Fibroblast of upper back skin (primary cell): ENCODE data around the gene CDT1.

Source experiments
- DNase-seq: peaks from one replicate; pipeline ENCODE4 v3.0.0-alpha.2; 2013

The CDT1 gene

DNA sequence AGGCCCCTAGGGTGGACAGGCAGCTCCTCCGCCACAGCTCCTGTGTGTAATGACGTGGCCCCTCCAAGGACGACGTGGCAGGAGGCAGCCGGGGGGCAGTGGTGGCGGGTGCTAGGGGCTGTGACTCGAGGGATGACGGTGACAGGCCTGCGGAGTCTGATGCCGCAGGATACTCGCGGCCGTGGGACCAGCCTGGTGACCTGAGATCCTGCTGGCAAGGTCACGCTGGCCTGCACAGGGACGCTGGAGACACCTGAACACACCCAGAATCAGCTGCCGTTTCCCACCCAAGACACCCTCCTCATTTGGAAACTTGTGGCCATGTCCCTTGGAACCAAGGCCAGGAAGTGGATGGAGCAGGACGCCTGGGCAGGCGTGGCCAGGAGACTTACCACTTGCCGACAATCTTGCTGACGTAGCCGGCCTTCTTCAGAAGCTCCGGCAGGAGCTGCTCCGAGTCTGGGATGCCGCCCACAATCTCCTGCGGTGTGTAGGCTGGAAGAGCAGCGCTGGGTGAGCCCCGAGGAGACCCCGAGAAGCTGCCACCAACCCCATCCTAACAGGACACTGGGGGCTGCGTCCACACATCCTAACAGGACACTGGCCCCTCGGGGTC is 37.1 kb downstream of the CDT1 start:
- DNase-seq, result no peak

GRCh38 chr16:88841521-88842307 is 38.1 kb downstream of the CDT1 start:
- no peak for DNase-seq

- DNase-seq, result no peak
Measured at GRCh38 chr16:88842308-88842756, 38.7 kb downstream of the CDT1 start.

DNA sequence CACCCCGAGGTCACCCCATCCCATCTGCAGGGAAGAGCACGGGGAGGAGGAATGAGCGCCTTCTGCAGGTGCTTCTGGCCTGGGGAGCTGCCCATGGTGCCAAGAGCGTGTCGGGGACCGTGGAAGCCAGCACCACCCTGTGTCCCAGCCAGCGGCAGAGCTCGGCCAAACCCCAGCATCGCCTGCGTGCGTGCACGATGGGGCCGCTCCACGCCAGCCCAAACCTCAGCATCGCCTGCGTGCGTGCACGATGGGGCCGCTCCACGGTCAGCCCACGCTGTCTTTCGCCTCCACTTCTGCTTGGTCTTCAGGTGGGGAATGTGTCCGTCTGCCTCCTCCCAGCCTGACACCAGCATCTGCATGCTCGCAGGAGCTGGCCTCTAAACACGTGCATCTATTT is 39.2 kb downstream of the CDT1 start:
- DNase-seq, result no peak

DNA sequence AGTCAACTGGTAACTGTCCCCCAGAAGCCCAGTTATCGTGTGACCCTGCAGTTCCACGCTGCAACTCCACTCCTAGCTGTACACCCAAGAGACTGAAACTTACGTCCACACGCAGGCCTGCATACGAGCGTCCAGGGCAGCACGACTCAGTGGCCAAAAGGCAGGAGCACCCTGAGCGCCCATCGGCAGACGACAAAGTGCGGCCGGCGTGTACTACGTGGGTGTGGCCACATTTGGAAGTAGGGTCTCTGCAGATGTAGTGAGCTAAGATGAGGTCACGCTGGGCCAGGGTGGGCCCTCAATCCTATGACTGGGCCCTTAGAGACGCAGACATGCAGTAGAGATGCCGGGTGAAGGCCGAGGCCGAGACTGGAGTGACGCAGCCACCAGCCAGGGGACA is 39.7 kb downstream of the CDT1 start:
- no peak for DNase-seq

- no peak for DNase-seq
Measured at GRCh38 chr16:88844419-88845036, 40.9 kb downstream of the CDT1 start.

DNA sequence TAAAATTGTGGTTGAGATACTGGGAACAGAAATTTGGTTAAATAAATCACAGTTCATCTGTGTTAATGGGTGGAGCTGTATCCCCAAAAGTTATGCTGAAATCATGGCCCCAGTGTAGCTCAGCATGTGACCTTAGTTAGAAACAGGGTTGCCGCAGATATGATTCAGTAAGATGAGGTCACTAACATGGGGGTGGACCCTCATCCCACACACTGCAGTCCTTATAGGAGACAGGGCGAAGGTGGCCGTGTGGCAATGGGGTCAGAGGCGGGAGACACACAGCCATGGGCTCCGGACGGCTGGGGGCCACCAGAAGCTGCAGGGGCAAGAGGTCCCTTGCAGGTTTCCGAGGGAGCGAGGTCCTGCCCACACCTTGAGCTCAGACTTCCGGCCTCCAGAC is 42.5 kb downstream of the CDT1 start:
- no peak for DNase-seq

DNA sequence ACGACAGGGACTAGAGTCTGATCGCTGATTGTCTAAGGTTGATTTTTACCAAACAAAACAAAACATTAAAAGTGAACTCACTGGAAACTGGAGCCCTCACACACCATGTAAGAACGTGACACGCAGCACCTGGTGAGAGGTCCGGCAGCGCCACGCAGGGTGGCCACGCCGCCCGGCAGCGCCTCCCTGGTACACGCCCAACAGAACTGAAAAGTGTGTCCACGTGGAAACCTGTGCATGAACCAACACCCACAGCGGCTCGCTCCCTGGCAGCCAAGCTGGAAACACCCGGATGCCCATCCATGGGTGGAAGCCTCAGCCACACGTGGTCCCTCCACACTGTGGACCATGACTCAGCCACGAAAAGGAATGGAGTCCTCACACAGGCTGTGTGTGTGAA is 44.1 kb downstream of the CDT1 start:
- DNase-seq, result no peak

DNA sequence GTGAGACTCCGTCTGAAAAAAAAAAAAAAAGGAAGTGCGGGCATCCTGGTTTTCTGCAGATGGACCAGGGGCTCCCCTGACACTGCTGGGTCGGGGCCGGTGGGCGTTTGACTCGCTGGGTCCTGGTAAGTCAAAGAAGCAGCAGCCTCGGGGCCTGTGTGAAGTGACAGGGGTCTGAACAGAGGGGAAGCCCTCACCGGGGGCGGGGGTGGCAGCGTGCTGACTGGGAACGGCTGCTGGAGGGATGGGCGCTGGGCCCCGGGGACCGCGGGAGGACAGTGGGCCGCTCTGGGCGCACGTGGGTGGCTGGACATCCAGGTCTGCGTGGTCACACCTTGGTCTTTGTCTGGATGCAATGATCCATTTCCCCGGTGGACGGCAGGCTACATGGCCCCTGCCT is 45.0 kb downstream of the CDT1 start:
- no peak for DNase-seq

GRCh38 chr16:88850531-88851199 is 47.1 kb downstream of the CDT1 start:
- DNase-seq, result no peak

- DNase-seq, result no peak
Measured at GRCh38 chr16:88851616-88852015, 48.0 kb downstream of the CDT1 start.

DNA sequence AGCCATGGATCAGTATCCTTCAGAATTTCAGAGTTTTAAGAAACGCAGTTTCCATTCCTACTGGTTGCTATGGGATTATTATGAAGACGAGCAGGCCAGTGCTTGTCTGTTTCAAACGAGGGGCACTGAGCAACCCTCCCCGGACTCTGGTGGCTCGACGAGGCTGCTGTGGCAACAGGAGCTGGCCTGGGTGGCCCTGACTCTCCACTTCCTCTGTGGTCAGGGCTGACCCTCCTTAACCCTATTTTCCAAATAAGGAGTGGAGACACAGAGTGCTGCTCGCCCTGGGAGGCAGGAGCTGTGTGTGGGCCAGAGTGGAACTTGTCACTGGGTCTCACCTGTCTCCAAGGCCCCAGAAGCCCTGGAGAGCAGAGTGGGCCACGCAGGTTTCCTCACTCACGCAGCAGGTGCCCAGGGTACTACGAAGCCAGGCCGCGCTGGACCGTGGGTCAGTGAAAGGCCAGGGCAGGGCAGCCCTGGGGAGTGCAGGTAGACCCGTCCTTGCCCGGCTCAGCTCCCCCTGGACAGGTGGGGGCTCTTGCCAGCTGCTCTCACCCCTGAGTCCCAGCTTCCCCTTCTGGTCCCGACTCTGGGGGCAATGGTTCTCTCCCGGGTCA is 49.8 kb downstream of the CDT1 start:
- DNase-seq, result no peak

DNA sequence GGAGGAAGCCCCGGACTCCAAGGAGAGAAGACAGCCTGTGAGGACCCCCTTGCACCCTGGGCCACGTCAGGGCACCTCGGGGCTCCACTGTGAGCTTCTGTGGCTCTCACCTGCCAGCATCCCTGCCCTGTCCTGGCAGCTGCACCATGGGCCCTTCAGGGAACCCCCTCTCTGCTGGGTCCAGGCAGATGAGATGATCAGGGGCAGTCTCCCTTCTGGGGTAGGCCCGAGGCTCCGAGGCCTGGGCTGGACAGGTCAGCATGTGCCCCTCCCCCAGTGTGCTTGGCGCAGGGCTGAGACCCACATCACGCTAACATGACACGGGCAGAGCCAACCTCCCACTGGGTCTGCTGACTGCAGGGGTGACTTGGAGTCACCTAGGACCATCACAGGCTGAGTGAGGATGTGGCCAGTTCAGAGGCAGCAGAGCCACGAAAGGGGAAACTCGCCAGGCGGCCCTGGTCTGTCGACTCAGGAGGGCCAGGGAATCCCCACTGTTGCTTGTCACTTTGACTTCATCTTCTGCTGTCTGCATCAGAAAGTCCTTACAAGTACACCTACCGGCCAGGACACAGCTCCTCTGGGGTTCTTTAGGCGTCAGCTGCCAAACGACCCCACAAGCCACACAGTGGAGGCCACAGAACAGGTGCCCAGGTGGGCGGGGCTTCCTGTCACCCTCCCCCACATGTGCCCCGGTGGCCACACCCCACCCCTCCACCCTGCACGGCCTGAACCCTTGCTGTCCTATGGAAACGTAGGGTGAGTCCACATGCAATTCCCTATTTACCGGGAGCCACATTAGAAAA is 50.9 kb downstream of the CDT1 start:
- DNase-seq, result no peak

DNA sequence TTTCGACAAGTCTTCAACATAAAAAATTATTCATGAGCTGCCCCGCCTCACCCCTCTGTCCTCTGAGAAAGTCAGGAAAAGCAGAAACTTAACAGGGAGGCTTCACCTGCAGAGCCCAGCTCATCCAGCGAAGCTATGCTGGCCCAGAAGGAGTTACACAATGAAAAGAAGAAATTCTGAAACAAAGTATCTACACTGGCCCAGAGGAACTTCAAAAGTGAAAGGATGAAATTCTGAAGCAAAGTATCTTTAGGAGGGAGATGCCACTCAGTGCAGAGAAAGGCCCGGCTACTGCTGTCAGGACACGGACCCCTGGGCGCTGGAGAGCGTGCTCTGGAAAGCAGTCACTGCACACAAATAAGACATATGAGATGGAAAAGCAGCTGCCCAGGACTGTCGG is 51.6 kb downstream of the CDT1 start:
- DNase-seq, result no peak

- DNase-seq, result no peak
Measured at GRCh38 chr16:88855736-88856121, 52.1 kb downstream of the CDT1 start.

DNA sequence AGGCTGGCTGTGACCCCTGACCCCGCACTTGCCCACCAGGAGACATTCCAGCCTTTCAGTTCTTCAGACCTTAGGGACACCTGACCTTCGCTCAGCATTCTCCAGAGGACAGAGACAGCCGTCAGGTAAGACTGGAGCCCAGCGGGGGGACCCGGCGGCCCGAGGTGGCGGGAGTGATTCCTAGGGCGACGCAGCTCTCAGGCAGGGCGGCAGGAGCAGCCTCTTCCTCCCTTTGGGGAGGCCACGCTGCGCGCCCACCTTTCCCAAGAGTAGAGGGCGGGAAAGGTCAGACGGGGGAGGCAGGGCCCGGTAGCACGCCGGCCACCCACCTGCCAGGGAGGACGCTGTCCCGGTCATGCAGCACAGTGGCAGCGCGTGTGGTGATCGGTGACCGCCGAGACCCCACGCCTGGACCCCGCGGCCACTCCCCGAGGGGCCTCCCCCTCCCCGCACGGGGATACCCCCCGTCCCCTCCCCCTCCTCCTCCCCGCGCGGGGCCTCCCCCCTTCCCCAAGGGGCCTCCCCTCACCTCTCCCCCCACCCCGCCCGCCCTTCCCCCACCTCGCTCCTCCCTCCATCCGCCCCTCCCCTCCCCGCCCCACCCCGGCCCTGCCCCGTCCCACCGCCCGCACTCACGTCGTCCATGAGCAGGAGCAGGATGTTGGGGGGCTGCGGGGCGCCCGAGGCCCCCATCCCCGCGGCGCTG is 52.7 kb downstream of the CDT1 start:
- DNase-seq, result no peak

DNA sequence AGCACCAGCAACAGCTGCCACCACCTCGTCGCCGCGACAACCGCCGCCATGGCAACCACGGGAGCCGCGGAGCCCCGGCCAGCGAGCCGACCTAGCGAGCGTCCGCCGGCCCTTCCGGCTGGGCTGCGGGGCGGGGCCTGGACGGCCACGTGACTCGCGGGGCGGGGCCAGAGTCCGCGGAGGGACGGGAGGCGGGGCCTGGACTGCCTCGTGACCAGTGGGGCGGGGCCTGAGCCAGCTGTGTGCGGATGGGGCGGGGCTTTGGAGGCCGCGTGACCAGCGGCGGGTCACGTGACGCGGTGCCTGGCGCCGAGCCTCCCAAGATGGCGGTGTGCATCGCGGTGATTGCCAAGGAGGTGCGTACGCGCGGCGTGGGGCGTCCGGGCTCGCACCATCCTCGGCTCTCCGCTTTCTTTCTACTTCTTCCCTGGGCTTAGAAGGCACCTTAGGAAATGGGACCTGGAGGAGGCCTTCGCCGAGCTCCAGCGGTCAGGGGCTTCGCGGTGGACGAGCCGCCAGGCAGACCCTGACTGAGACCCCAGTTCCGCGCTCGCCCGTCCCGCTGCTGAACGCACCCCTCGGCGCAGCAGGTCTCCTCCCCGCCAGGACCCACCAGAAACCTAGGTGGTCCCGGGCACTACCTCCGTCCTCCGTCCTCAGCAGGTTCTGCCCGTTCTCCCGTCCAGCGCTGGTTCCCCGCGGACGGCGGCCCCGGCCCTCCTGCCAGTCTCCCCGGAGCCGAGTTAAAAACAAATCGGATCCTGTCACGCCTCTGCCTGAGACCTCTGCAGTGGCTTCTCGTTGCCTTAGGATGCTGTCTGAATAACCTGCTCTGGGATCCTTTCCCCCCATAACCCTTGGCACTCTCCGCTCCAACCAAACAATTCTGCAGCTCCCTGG is 53.5 kb downstream of the CDT1 start, which contains the start of the genes GALNS and TRAPPC2L:
Gene GALNS (minus strand): TSS at position 120 of the 900 bp plus-strand sequence. CDS start 70 bp downstream, at position 50.
Gene TRAPPC2L (plus strand): TSS at position 300 of the 900 bp plus-strand sequence. CDS start 24 bp downstream, at position 324.
- peak; percentile 94 for DNase-seq

- peak; percentile 68 for DNase-seq
Measured at GRCh38 chr16:88857728-88858339, 54.2 kb downstream of the CDT1 start.
